HG02970 (cell line): ENCODE measurements around the gene SMARCD2.
A peak's percentile ranks its signal among the peaks of the same experiment; 100 is the strongest.
"Not testable (repeated sequence)": the region's sequence is repeated elsewhere in the genome, so short reads cannot be mapped to it uniquely, and the experiment has no call there.

ENCODE experiments used
- ATAC-seq: cut with Tn5 transposase; IDR thresholded peaks from one replicate; pipeline ENCODE4 v1.9.1; 2021; ENCODE audit warnings: mild to moderate bottlenecking, moderate library complexity, moderate number of reproducible peaks; ENCODE audit not compliant: unreplicated experiment, low FRiP score

The SMARCD2 gene

GRCh38 chr17:63854709-63855108, 12.2 kb upstream of the SMARCD2 start:
- ATAC-seq, result no peak

- no peak for ATAC-seq
Observed at GRCh38 chr17:63853260-63853659, 10.8 kb upstream of the SMARCD2 start.

- no peak for ATAC-seq
Observed at GRCh38 chr17:63850401-63850800, 7.9 kb upstream of the SMARCD2 start.

- ATAC-seq, result peak; percentile 68
Observed at GRCh38 chr17:63848834-63849689, 6.6 kb upstream of the SMARCD2 start.

GRCh38 chr17:63847525-63848249, 5.2 kb upstream of the SMARCD2 start:
- ATAC-seq, result no peak

GRCh38 chr17:63845509-63845908, 3.0 kb upstream of the SMARCD2 start:
- ATAC-seq, result no peak

- no peak for ATAC-seq
Observed at GRCh38 chr17:63843910-63844677, 1.6 kb upstream of the SMARCD2 start.

- not testable (repeated sequence) for ATAC-seq
Observed at GRCh38 chr17:63843387-63843888, 953 bp upstream of the SMARCD2 start.

- ATAC-seq, result no peak
Observed at GRCh38 chr17:63842173-63842539, 329 bp downstream of the SMARCD2 start.

GRCh38 chr17:63841350-63842172, 924 bp downstream of the SMARCD2 start:
- no peak for ATAC-seq

GRCh38 chr17:63840591-63841349, 1.7 kb downstream of the SMARCD2 start:
- ATAC-seq, result no peak

GRCh38 chr17:63838631-63839171, 3.8 kb downstream of the SMARCD2 start:
- no peak for ATAC-seq

- no peak for ATAC-seq
Observed at GRCh38 chr17:63837962-63838600, 4.4 kb downstream of the SMARCD2 start.

GRCh38 chr17:63837480-63837879, 5.0 kb downstream of the SMARCD2 start:
- no peak for ATAC-seq

GRCh38 chr17:63836811-63837210, 5.7 kb downstream of the SMARCD2 start:
- ATAC-seq, result no peak

GRCh38 chr17:63835167-63835720, 7.2 kb downstream of the SMARCD2 start:
- ATAC-seq, result no peak

GRCh38 chr17:63834431-63835166, 7.9 kb downstream of the SMARCD2 start:
- ATAC-seq, result no peak
